ENCODE data around the gene RAB21.

- TF ChIP-seq CTCF (IDR thresholded peaks at IDR 0.05), result no peak
- no peak for TF ChIP-seq POLR2A (IDR thresholded peaks at IDR 0.05)
Measured at GRCh38 chr12:71744522-71745300, 10.0 kb upstream of the RAB21 start.

Data from Peyer's patch (tissue), 4 donors.